Hematopoietic multipotent progenitor cell treated with erythropoietin and hydrocortisone succinate and interleukin-3 and kit ligand, for 8 days (in vitro differentiated cells): ENCODE results near the gene CEACAM20.
"Not testable (repeated sequence)": the region's sequence is repeated elsewhere in the genome, so short reads cannot be mapped to it uniquely, and the experiment has no call there.

Experiments
- DNase-seq: peaks from one replicate; pipeline ENCODE4 v3.0.0-alpha.2; 2015

CEACAM20 gene

GRCh38 chr19:44529536-44529935 is at the start of gene CEACAM20:
Gene CEACAM20 (minus strand): TSS chr19:44529675. CDS start chr19:44529509, 166 bp downstream.
- DNase-seq = no peak

GRCh38 chr19:44577566-44577874 is 48.0 kb upstream of the CEACAM20 start:
- DNase-seq = no peak

GRCh38 chr19:44576843-44577565 is 47.5 kb upstream of the CEACAM20 start:
- peak; percentile 35 for DNase-seq

- DNase-seq = no peak
These were observed 45.7 kb upstream of the CEACAM20 start for GRCh38 chr19:44575116-44575700.

GRCh38 chr19:44574186-44574950 is 44.9 kb upstream of the CEACAM20 start:
- DNase-seq = no peak

GRCh38 chr19:44573627-44574026 is 44.2 kb upstream of the CEACAM20 start:
- DNase-seq = no peak

- DNase-seq = no peak
These were observed 43.7 kb upstream of the CEACAM20 start for GRCh38 chr19:44573183-44573582.

GRCh38 chr19:44572581-44572900 is 43.1 kb upstream of the CEACAM20 start:
- DNase-seq = no peak

- no peak for DNase-seq
These were observed 42.5 kb upstream of the CEACAM20 start for GRCh38 chr19:44571830-44572580.

GRCh38 chr19:44570984-44571684 is 41.7 kb upstream of the CEACAM20 start:
- peak; percentile 84 for DNase-seq

- no peak for DNase-seq
These were observed 41.1 kb upstream of the CEACAM20 start for GRCh38 chr19:44570603-44570983.

- DNase-seq = no peak
These were observed 38.3 kb upstream of the CEACAM20 start for GRCh38 chr19:44567745-44568144.

- DNase-seq = no peak
These were observed 37.5 kb upstream of the CEACAM20 start for GRCh38 chr19:44566984-44567383.

GRCh38 chr19:44563086-44563655 is 33.7 kb upstream of the CEACAM20 start:
- DNase-seq = not testable (repeated sequence)

- DNase-seq = no peak
These were observed 28.5 kb upstream of the CEACAM20 start for GRCh38 chr19:44557933-44558332.

GRCh38 chr19:44554641-44555246 is 25.3 kb upstream of the CEACAM20 start:
- DNase-seq = no peak

- peak; percentile 19 for DNase-seq
These were observed 24.1 kb upstream of the CEACAM20 start for GRCh38 chr19:44553478-44554171.

GRCh38 chr19:44552324-44552723 is 22.8 kb upstream of the CEACAM20 start:
- DNase-seq = peak; percentile 65

- DNase-seq = no peak
These were observed 22.4 kb upstream of the CEACAM20 start for GRCh38 chr19:44551850-44552249.

- not testable (repeated sequence) for DNase-seq
These were observed 21.5 kb upstream of the CEACAM20 start for GRCh38 chr19:44550976-44551375.

GRCh38 chr19:44549507-44549906 is 20.0 kb upstream of the CEACAM20 start:
- DNase-seq = no peak
